ENCODE results near the gene MIEF1. TPM values are rescaled to one million over a fixed set of nuclear protein-coding genes. Genes with fewer than 3 reads are reported as not detected.

Gene MIEF1
- total RNA-seq, 6 experiments from 2014 or later = 26.4 to 32.8 (median 28.7) TPM

GRCh38 chr22:39546889-39547586, 44.9 kb downstream of the MIEF1 start:
- no peaks in the 10 kb centered on the region for H3K9me3 Mint-ChIP-seq
- no peak for DNase-seq
- no peaks in the 10 kb centered on the region for H3K36me3 Mint-ChIP-seq (ENCODE audit: low read depth)
- no peak for TF ChIP-seq CTCF (IDR thresholded peaks at IDR 0.05)
- peaks cover 28% of the 10 kb centered on the region for H3K4me1 Mint-ChIP-seq (ENCODE audit: low read depth)
- no peak overlapping the region for H3K4me3 Mint-ChIP-seq
- peaks cover 17% of the 10 kb centered on the region for H3K27me3 Mint-ChIP-seq (ENCODE audit: insufficient read depth)
- no peak overlapping the region for H3K27ac Mint-ChIP-seq

GRCh38 chr22:39547587-39547947, 45.5 kb downstream of the MIEF1 start:
- H3K4me3 Mint-ChIP-seq = no peak overlapping the region
- H3K27me3 Mint-ChIP-seq (ENCODE audit: insufficient read depth) = peaks cover 19% of the 10 kb centered on the region
- DNase-seq = no peak
- no peaks in the 10 kb centered on the region for H3K36me3 Mint-ChIP-seq (ENCODE audit: low read depth)
- no peak for TF ChIP-seq CTCF (IDR thresholded peaks at IDR 0.05)
- peaks cover 28% of the 10 kb centered on the region for H3K4me1 Mint-ChIP-seq (ENCODE audit: low read depth)
- H3K27ac Mint-ChIP-seq = no peak overlapping the region
- H3K9me3 Mint-ChIP-seq = no peaks in the 10 kb centered on the region

GRCh38 chr22:39553429-39553828, 51.3 kb downstream of the MIEF1 start:
- no peak for TF ChIP-seq CTCF (IDR thresholded peaks at IDR 0.05)
- no peak for DNase-seq
- Mint-ChIP-seq H3K27ac (no peak overlapping the region), H3K9me3 (no peaks in the 10 kb centered on the region), H3K36me3 (ENCODE audit: low read depth) (no peaks in the 10 kb centered on the region), H3K27me3 (ENCODE audit: insufficient read depth) (peaks cover 31% of the 10 kb centered on the region), H3K4me3 (no peak overlapping the region), H3K4me1 (ENCODE audit: low read depth) (no peaks in the 10 kb centered on the region)

GRCh38 chr22:39554151-39554550, 52.1 kb downstream of the MIEF1 start:
- Mint-ChIP-seq H3K4me3 (no peak overlapping the region), H3K27me3 (ENCODE audit: insufficient read depth) (peaks cover 36% of the 10 kb centered on the region), H3K9me3 (no peaks in the 10 kb centered on the region), H3K4me1 (ENCODE audit: low read depth) (no peaks in the 10 kb centered on the region; the same call in 1 of the 2 replicates), H3K27ac (no peak overlapping the region), H3K36me3 (ENCODE audit: low read depth) (no peaks in the 10 kb centered on the region)
- no peak for DNase-seq
- TF ChIP-seq CTCF (IDR thresholded peaks at IDR 0.05) = no peak

GRCh38 chr22:39556970-39557841, 55.1 kb downstream of the MIEF1 start:
- Mint-ChIP-seq H3K4me3 (no peak overlapping the region), H3K27me3 (ENCODE audit: insufficient read depth) (peaks cover 37% of the 10 kb centered on the region), H3K9me3 (no peaks in the 10 kb centered on the region), H3K4me1 (ENCODE audit: low read depth) (no peaks in the 10 kb centered on the region; the same call in 1 of the 2 replicates), H3K36me3 (ENCODE audit: low read depth) (no peaks in the 10 kb centered on the region), H3K27ac (no peak overlapping the region)
- TF ChIP-seq CTCF (IDR thresholded peaks at IDR 0.05) = no peak
- no peak for DNase-seq
